Lung (tissue), 12 donors: Measurements from ENCODE around the gene ADGRG1. TPM values are rescaled to one million over a fixed set of nuclear protein-coding genes. Genes with fewer than 3 reads are reported as not detected.

Source experiments
- ATAC-seq: fragments of 200-7000 bp; cut with Tn5 transposase; one replicate; pipeline ENCODE4 v1.9.1; 2020; ENCODE audit warnings: moderate number of reproducible peaks; ENCODE audit not compliant: insufficient read depth, low FRiP score
- DNase-seq, 3 donors: peaks; one replicate each; pipeline ENCODE4 v3.0.0-alpha.2; 2013 to 2017
- H3K27ac ChIP-seq, 2 donors: one replicate each; pipeline ENCODE4 v1.5.1; 2013; ENCODE audit warnings: mild to moderate bottlenecking in 2 of 2, moderate library complexity in 2 of 2, control low read depth in 1 of 2, inconsistent platforms in 1 of 2, low read depth in 1 of 2, low read length in 1 of 2
- H3K27me3 ChIP-seq, 3 donors: one replicate each; pipeline ENCODE4 v1.5.1; 2013; ENCODE audit warnings: low read length in 2 of 3; ENCODE audit not compliant: control insufficient read depth in 3 of 3, insufficient read depth in 3 of 3
- H3K36me3 ChIP-seq, 4 donors: one replicate each; pipeline ENCODE4 v1.5.1; 2013; ENCODE audit warnings: low read length in 4 of 4, mild to moderate bottlenecking in 1 of 4, moderate library complexity in 1 of 4; ENCODE audit not compliant: control insufficient read depth in 4 of 4, insufficient read depth in 4 of 4
- H3K4me1 ChIP-seq, 5 donors: one replicate each; pipeline ENCODE4 v1.5.1; 2013; ENCODE audit warnings: low read length in 5 of 5, mild to moderate bottlenecking in 2 of 5, moderate library complexity in 1 of 5; ENCODE audit not compliant: control insufficient read depth in 5 of 5, insufficient read depth in 5 of 5
- H3K4me3 ChIP-seq: one replicate; pipeline ENCODE4 v1.5.1; 2013; ENCODE audit warnings: mild to moderate bottlenecking, control low read depth, moderate library complexity
- H3K9ac ChIP-seq, 2 donors: one replicate each; pipeline ENCODE4 v1.5.1; 2013; ENCODE audit warnings: low read length in 2 of 2, control low read depth in 1 of 2; ENCODE audit not compliant: insufficient read depth in 1 of 2
- H3K9me3 ChIP-seq, 4 donors: one replicate each; pipeline ENCODE4 v1.5.1; 2013; ENCODE audit warnings: low read length in 3 of 4, mild to moderate bottlenecking in 1 of 4, moderate library complexity in 1 of 4; ENCODE audit not compliant: control insufficient read depth in 4 of 4, insufficient read depth in 3 of 4
- WGBS, 2 donors: extraction: QIAGEN DNeasy Blood & Tissue Kit; methylation state at CpG; one replicate each; pipeline ENCODE4 v1.1.7; 2013; 5-methylcytosine and 5-hydroxymethylcytosine counted together
- polyA plus RNA-seq, 2 donors: library from polyadenylated mRNA; stranded (reverse); fragments of 200-250 nt; gene quantifications; one replicate each; pipeline ENCODE4 v1.2.1, GENCODE V29; 2013
- total RNA-seq, 2 donors: library from RNA; depleted of rRNA in 1 of 2; stranded (reverse); fragments of >200 nt in 1 of 2; gene quantifications; one replicate each; pipeline ENCODE4 v1.2.1, GENCODE V29; 2014 to 2021
- TF ChIP-seq, protein P1 (sequence below): IDR thresholded peaks from 2 replicates; pipeline ENCODE4 v1.5.1; 2012; ENCODE audit warnings: mild to moderate bottlenecking; ENCODE audit errors: control extremely low read depth, extremely low read depth
- donor health status: control.
- donor health status: control.
- donor health status: Bipolar disorder and iron deficiency.
- donor health status: healthy.
- donor health status: DM: yes; HTN: yes; CAD: no.

ADGRG1 gene
- total and polyA plus RNA-seq, 4 donors = 8.8 to 74.4 (median 28.0) TPM

- H3K27ac ChIP-seq = no peak overlapping the region
- H3K27me3 ChIP-seq = no peaks in the 10 kb centered on the region
- ATAC-seq (no peak), DNase-seq (no peak)
- H3K9ac ChIP-seq = no peak overlapping the region
- TF ChIP-seq, protein P1, sequence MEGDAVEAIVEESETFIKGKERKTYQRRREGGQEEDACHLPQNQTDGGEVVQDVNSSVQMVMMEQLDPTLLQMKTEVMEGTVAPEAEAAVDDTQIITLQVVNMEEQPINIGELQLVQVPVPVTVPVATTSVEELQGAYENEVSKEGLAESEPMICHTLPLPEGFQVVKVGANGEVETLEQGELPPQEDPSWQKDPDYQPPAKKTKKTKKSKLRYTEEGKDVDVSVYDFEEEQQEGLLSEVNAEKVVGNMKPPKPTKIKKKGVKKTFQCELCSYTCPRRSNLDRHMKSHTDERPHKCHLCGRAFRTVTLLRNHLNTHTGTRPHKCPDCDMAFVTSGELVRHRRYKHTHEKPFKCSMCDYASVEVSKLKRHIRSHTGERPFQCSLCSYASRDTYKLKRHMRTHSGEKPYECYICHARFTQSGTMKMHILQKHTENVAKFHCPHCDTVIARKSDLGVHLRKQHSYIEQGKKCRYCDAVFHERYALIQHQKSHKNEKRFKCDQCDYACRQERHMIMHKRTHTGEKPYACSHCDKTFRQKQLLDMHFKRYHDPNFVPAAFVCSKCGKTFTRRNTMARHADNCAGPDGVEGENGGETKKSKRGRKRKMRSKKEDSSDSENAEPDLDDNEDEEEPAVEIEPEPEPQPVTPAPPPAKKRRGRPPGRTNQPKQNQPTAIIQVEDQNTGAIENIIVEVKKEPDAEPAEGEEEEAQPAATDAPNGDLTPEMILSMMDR = no peak
- no peaks in the 10 kb centered on the region for H3K36me3 ChIP-seq
- no peaks in the 10 kb centered on the region for H3K9me3 ChIP-seq
- no peak overlapping the region for H3K4me3 ChIP-seq
- WGBS, 2 donors = 90% methylated on average over 16 of the region's 16 CpGs
- H3K4me1 ChIP-seq = peaks cover 0 to 15% (median 4%) of the 10 kb centered on the region in 5 donors
Observed at GRCh38 chr16:57698812-57699405, 70.5 kb downstream of the ADGRG1 start.

DNA sequence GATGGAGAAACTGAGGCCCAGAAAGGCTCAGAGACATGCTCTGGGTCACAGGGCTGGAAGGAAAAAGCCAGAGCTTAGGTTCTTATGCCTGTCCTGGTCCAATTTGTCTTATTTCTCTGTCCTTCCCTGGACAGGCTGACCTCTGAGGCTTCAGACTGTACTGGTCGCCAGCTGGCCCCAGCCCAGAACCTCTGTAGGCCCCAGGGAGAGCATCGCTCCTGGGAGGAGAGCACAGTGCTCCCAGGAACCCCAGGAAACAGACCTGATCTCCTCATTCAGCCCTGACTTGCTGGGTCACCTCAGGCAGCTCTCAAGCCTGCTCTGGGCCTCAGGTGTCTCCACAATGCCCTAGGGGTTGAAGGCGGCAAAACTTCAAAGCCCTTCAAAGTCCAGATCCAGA, 71.1 kb downstream of the ADGRG1 start:
- TF ChIP-seq, protein P1 = no peak
- Histone ChIP-seq H3K27me3 (no peaks in the 10 kb centered on the region), H3K4me3 (no peak overlapping the region), H3K27ac (no peak overlapping the region), H3K36me3 (no peaks in the 10 kb centered on the region), H3K4me1 (peaks cover 0 to 21% (median 4%) of the 10 kb centered on the region in 5 donors), H3K9me3 (no peaks in the 10 kb centered on the region), H3K9ac (no peak overlapping the region)
- WGBS, 2 donors = 93 to 96% methylated on average over 3 of the region's 3 CpGs
- DNase-seq = no peak
- no peak for ATAC-seq

DNA sequence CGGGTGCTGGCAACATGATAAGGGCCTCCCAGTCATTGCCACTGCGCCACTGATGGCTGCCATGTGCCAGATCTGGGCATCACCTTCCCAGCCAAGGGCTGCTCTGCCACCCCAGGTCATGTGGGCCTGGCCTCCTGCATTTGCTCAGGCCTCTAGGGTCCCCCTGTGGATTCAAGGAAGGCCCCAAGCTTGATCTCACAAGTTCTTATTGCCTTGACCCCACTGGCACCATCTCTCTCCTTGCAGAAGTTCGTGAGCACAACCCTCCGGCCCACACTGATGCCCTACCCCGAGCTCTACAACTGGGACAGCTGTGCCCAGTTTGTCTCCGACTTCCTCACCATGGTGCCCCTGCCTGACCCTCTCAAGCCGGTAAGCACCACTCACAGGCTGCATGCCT, 71.5 kb downstream of the ADGRG1 start:
- Histone ChIP-seq H3K4me3 (no peak overlapping the region), H3K4me1 (peaks cover 0 to 25% (median 4%) of the 10 kb centered on the region in 5 donors), H3K27ac (no peak overlapping the region), H3K9me3 (no peaks in the 10 kb centered on the region), H3K27me3 (no peaks in the 10 kb centered on the region), H3K9ac (no peak overlapping the region), H3K36me3 (no peaks in the 10 kb centered on the region)
- no peak for DNase-seq
- no peak for ATAC-seq
- 96% methylated on average over 7 of the region's 7 CpGs for WGBS, 2 donors
- TF ChIP-seq, protein P1 = no peak
